ENCODE results near the gene REEP2. TPM values are rescaled to one million over a fixed set of nuclear protein-coding genes. Genes with fewer than 3 reads are reported as not detected.
"Not testable (repeated sequence)": the region's sequence is repeated elsewhere in the genome, so short reads cannot be mapped to it uniquely, and the experiment has no call there.

REEP2 gene
- total RNA-seq, 1 donor from 2014 or later = 232 TPM

DNA sequence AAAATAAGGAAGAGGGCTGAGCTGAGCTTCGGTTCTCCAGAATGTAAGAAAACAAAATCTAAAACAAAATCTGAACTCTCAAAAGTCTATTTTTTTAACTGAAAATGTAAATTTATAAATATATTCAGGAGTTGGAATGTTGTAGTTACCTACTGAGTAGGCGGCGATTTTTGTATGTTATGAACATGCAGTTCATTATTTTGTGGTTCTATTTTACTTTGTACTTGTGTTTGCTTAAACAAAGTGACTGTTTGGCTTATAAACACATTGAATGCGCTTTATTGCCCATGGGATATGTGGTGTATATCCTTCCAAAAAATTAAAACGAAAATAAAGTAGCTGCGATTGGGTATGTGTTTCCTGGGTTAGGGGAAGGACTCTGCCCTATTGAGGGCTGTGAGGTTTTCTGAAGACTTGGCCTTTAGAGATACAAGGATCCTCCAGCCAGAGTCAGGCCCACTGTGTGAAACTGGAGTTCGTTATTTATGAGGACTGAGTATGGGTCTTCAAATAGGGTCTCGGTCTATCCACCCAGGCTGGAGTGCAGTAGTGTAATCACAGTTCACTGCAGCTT is 30.2 kb downstream of the REEP2 start:
- Mint-ChIP-seq H3K27me3 (ENCODE audit: unreplicated experiment) (peaks cover 15% of the 10 kb centered on the region), H3K36me3 (ENCODE audit: unreplicated experiment) (peaks cover 5% of the 10 kb centered on the region), H3K4me3 (ENCODE audit: unreplicated experiment) (no peak overlapping the region), H3K27ac (ENCODE audit: unreplicated experiment) (no peak overlapping the region), H3K9me3 (ENCODE audit: unreplicated experiment) (peaks cover 5% of the 10 kb centered on the region), H3K4me1 (ENCODE audit: low read depth, unreplicated experiment) (no peaks in the 10 kb centered on the region)
- DNase-seq = no peak
- no peak for TF ChIP-seq CTCF (IDR thresholded peaks at IDR 0.05; ENCODE audit: partially characterized antibody, unreplicated experiment)

- Mint-ChIP-seq H3K27me3 (ENCODE audit: unreplicated experiment) (peaks cover 13% of the 10 kb centered on the region), H3K36me3 (ENCODE audit: unreplicated experiment) (peaks cover 5% of the 10 kb centered on the region), H3K4me3 (ENCODE audit: unreplicated experiment) (no peak overlapping the region), H3K27ac (ENCODE audit: unreplicated experiment) (no peak overlapping the region), H3K9me3 (ENCODE audit: unreplicated experiment) (peaks cover 5% of the 10 kb centered on the region), H3K4me1 (ENCODE audit: low read depth, unreplicated experiment) (no peaks in the 10 kb centered on the region)
- no peak for DNase-seq
- no peak for TF ChIP-seq CTCF (IDR thresholded peaks at IDR 0.05; ENCODE audit: partially characterized antibody, unreplicated experiment)
Observed at GRCh38 chr5:138469540-138470321, 30.9 kb downstream of the REEP2 start.

GRCh38 chr5:138470322-138471051 is 31.6 kb downstream of the REEP2 start:
- Mint-ChIP-seq H3K4me1 (ENCODE audit: low read depth, unreplicated experiment) (no peaks in the 10 kb centered on the region), H3K9me3 (ENCODE audit: unreplicated experiment) (peaks cover 5% of the 10 kb centered on the region), H3K27me3 (ENCODE audit: unreplicated experiment) (peaks cover 15% of the 10 kb centered on the region), H3K36me3 (ENCODE audit: unreplicated experiment) (peaks cover 9% of the 10 kb centered on the region), H3K27ac (ENCODE audit: unreplicated experiment) (no peak overlapping the region), H3K4me3 (ENCODE audit: unreplicated experiment) (no peak overlapping the region)
- TF ChIP-seq CTCF (IDR thresholded peaks at IDR 0.05; ENCODE audit: partially characterized antibody, unreplicated experiment) = no peak
- no peak for DNase-seq

- Mint-ChIP-seq H3K27me3 (ENCODE audit: unreplicated experiment) (peaks cover 15% of the 10 kb centered on the region), H3K36me3 (ENCODE audit: unreplicated experiment) (peaks cover 11% of the 10 kb centered on the region), H3K27ac (ENCODE audit: unreplicated experiment) (no peak overlapping the region), H3K4me3 (ENCODE audit: unreplicated experiment) (no peak overlapping the region), H3K9me3 (ENCODE audit: unreplicated experiment) (peaks cover 5% of the 10 kb centered on the region), H3K4me1 (ENCODE audit: low read depth, unreplicated experiment) (no peaks in the 10 kb centered on the region)
- DNase-seq = no peak
- no peak for TF ChIP-seq CTCF (IDR thresholded peaks at IDR 0.05; ENCODE audit: partially characterized antibody, unreplicated experiment)
Observed at GRCh38 chr5:138471052-138471361, 32.1 kb downstream of the REEP2 start.

DNA sequence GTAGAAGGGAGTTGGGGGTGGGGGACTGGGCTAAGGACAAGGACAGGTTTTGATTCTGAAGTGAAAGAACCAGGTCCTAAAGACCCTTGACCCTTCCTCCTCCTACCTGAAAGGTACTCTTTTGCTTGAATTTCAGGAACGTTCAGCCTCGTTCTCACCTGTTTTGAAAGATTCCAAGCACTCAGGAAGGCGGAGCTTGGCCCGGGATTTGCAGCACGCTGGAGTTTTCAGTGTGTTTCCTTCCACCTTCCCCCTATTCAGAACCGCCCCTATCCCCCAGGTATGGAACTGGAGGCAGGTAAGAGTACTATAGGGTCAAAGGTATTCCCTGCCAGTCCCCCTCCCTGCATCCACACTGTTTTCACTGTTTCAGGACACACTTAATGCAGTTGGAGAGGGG is 33.5 kb downstream of the REEP2 start:
- peaks cover 11% of the 10 kb centered on the region for H3K36me3 Mint-ChIP-seq (ENCODE audit: unreplicated experiment)
- H3K4me1 Mint-ChIP-seq (ENCODE audit: low read depth, unreplicated experiment) = no peaks in the 10 kb centered on the region
- H3K9me3 Mint-ChIP-seq (ENCODE audit: unreplicated experiment) = peaks cover 4% of the 10 kb centered on the region
- H3K27ac Mint-ChIP-seq (ENCODE audit: unreplicated experiment) = no peak overlapping the region
- no peak for TF ChIP-seq CTCF (IDR thresholded peaks at IDR 0.05; ENCODE audit: partially characterized antibody, unreplicated experiment)
- H3K4me3 Mint-ChIP-seq (ENCODE audit: unreplicated experiment) = no peak overlapping the region
- peaks cover 7% of the 10 kb centered on the region for H3K27me3 Mint-ChIP-seq (ENCODE audit: unreplicated experiment)
- DNase-seq = no peak

DNA sequence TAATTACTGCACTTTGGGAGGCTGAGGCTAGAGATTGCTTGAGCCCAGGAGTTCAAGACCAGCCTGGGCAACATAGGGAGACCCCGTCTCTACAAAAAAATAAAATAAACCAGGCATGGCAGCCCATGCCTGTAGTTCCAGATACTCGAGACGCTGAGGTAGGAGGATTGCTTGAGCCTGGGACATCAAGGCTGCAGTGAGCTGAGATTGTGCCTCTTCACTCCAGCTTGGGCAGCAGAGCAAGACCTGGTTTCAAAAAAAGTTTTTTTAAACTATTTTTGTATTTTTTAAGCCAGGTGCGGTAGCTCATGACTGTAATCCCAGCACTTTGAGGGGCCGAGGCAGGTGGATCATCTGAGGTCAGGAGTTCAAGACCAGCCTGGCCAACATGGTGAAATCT is 34.3 kb downstream of the REEP2 start:
- H3K27me3 Mint-ChIP-seq (ENCODE audit: unreplicated experiment); H3K9me3 Mint-ChIP-seq (ENCODE audit: unreplicated experiment); H3K4me3 Mint-ChIP-seq (ENCODE audit: unreplicated experiment); H3K4me1 Mint-ChIP-seq (ENCODE audit: low read depth, unreplicated experiment); DNase-seq; H3K36me3 Mint-ChIP-seq (ENCODE audit: unreplicated experiment); H3K27ac Mint-ChIP-seq (ENCODE audit: unreplicated experiment): not testable (repeated sequence)
